Measurements from ENCODE around the gene IL17RE. TPM values are rescaled to one million over a fixed set of nuclear protein-coding genes. Genes with fewer than 3 reads are reported as not detected.

Gene IL17RE
- total and polyA plus RNA-seq, 2 of the 13 experiments (the other 11 are each of a cell fraction or from before 2014, with no cell fraction given) = 14.5 to 24.1 TPM

- TF ChIP-seq PRMT3 (CRISPR knock-in tag; IDR thresholded peaks at IDR 0.05; ENCODE audit: borderline replicate concordance, low read depth) (0 out of 2 replicates have a peak, but pooled peaks have one; percentile 19), ETV6 (CRISPR knock-in tag; conservative IDR thresholded peaks at IDR 0.05) (no peak), ZNF570 (CRISPR knock-in tag; IDR thresholded peaks at IDR 0.05; ENCODE audit: borderline replicate concordance) (no peak), REPIN1 (CRISPR knock-in tag; IDR thresholded peaks at IDR 0.05; ENCODE audit: borderline replicate concordance, low read depth) (0 out of 2 replicates have a peak, but pooled peaks have one; percentile 22), NR2C2 (CRISPR knock-in tag; IDR thresholded peaks at IDR 0.05; ENCODE audit: borderline replicate concordance) (0 out of 2 replicates have a peak, but pooled peaks have one; percentile 14), ZNF136 (CRISPR knock-in tag; IDR thresholded peaks at IDR 0.05; ENCODE audit: low read depth) (0 out of 2 replicates have a peak, but pooled peaks have one; percentile 67), CHD4 (IDR thresholded peaks at IDR 0.05; ENCODE audit: borderline replicate concordance, low read length) (no peak), ZFAT (CRISPR knock-in tag; conservative IDR thresholded peaks at IDR 0.05) (no peak), HNF1B (CRISPR knock-in tag; IDR thresholded peaks at IDR 0.05) (peak; percentile 65; the same call in 1 of the 2 replicates), TBX3 (IDR thresholded peaks at IDR 0.05; ENCODE audit: borderline replicate concordance) (no peak), ZNF775 (CRISPR knock-in tag; IDR thresholded peaks at IDR 0.05; ENCODE audit: borderline replicate concordance) (no peak), IRF9 (CRISPR knock-in tag; IDR thresholded peaks at IDR 0.05; ENCODE audit: borderline replicate concordance) (peak; percentile 58; the same call in 1 of the 2 replicates), ZNF883 (CRISPR knock-in tag; IDR thresholded peaks at IDR 0.05; ENCODE audit: not compliant biosample characterization) (no peak), ZNF629 (CRISPR knock-in tag; conservative IDR thresholded peaks at IDR 0.05) (no peak), WIZ (CRISPR knock-in tag; IDR thresholded peaks at IDR 0.05) (no peak), ZNF761 (CRISPR knock-in tag; conservative IDR thresholded peaks at IDR 0.05) (no peak)
- TF ChIP-seq, protein P1, sequence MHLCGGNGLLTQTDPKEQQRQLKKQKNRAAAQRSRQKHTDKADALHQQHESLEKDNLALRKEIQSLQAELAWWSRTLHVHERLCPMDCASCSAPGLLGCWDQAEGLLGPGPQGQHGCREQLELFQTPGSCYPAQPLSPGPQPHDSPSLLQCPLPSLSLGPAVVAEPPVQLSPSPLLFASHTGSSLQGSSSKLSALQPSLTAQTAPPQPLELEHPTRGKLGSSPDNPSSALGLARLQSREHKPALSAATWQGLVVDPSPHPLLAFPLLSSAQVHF (CRISPR knock-in tag; IDR thresholded peaks at IDR 0.05) = no peak
- TF ChIP-seq, protein P2, sequence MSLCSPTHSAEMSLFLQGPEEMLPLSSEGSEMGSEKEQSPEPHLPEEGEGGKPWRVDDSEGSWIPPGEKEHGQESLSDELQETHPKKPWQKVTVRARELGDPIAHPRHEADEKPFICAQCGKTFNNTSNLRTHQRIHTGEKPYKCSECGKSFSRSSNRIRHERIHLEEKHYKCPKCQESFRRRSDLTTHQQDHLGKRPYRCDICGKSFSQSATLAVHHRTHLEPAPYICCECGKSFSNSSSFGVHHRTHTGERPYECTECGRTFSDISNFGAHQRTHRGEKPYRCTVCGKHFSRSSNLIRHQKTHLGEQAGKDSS (CRISPR knock-in tag; IDR thresholded peaks at IDR 0.05; ENCODE audit: borderline replicate concordance, low read depth) = peak; percentile 61; the same call in 1 of the 2 replicates
Measured at GRCh38 chr3:9862391-9863057, 40.1 kb upstream of the IL17RE start (continued).

Measured in HepG2 (cell line).